ENCODE data around the gene ZC3H4. TPM values are rescaled to one million over a fixed set of nuclear protein-coding genes. Genes with fewer than 3 reads are reported as not detected.
A peak's percentile ranks its signal among the peaks of the same experiment; 100 is the strongest.

Gene ZC3H4
- total RNA-seq, 1 donor from 2014 or later, result 94.7 TPM

DNA sequence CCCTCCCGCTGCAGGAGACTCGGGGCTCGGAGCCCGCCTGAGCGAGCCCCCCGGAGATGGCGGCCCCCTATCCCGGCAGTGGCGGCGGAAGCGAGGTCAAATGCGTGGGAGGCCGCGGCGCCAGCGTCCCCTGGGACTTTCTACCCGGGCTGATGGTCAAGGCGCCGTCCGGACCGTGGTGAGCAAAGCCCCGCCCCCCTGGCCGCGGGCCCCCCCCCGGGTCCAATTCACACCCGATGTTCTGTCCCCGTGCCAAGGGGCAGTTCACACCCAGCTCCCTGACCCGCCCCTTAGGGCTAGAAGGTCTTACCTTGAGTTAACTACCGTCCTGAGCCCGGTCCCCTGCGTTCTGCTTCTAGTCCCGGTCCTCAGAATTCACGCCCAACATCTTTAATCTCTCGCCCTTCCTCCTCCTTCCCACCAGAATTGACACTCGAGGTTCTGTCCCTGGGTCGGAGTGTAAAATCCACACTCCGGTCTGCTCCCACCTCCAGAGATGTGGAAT lies 92.5 kb downstream of the ZC3H4 start:
- H3K27ac Mint-ChIP-seq, result no peak overlapping the region
- no peak overlapping the region for H3K4me3 Mint-ChIP-seq (ENCODE audit: low read depth)
- H3K9me3 Mint-ChIP-seq (ENCODE audit: low read depth), result no peaks in the 10 kb centered on the region
- H3K27me3 Mint-ChIP-seq, result peaks cover 61% of the 10 kb centered on the region
- peaks cover 6% of the 10 kb centered on the region for H3K4me1 Mint-ChIP-seq (ENCODE audit: low read depth)
- no peaks in the 10 kb centered on the region for H3K36me3 Mint-ChIP-seq (ENCODE audit: insufficient read depth)
- DNase-seq (ENCODE audit: low spot score, unreplicated experiment), result no peak
- TF ChIP-seq, protein P1, sequence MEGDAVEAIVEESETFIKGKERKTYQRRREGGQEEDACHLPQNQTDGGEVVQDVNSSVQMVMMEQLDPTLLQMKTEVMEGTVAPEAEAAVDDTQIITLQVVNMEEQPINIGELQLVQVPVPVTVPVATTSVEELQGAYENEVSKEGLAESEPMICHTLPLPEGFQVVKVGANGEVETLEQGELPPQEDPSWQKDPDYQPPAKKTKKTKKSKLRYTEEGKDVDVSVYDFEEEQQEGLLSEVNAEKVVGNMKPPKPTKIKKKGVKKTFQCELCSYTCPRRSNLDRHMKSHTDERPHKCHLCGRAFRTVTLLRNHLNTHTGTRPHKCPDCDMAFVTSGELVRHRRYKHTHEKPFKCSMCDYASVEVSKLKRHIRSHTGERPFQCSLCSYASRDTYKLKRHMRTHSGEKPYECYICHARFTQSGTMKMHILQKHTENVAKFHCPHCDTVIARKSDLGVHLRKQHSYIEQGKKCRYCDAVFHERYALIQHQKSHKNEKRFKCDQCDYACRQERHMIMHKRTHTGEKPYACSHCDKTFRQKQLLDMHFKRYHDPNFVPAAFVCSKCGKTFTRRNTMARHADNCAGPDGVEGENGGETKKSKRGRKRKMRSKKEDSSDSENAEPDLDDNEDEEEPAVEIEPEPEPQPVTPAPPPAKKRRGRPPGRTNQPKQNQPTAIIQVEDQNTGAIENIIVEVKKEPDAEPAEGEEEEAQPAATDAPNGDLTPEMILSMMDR (IDR thresholded peaks at IDR 0.05; ENCODE audit: unreplicated experiment), result no peak

- H3K9me3 Mint-ChIP-seq (ENCODE audit: low read depth), result no peaks in the 10 kb centered on the region
These were observed 93.3 kb downstream of the ZC3H4 start for GRCh38 chr19:47020132-47020805.

GRCh38 chr19:47019431-47020041 lies 94.0 kb downstream of the ZC3H4 start, which contains the start of gene NPAS1:
NPAS1 (plus strand) TSS chr19:47019837; CDS start chr19:47021048, 1,211 bp downstream.
- H3K36me3 Mint-ChIP-seq (ENCODE audit: insufficient read depth), result no peaks in the 10 kb centered on the region
- no peak within 1 kb of the TSS for H3K27ac Mint-ChIP-seq
- H3K4me3 Mint-ChIP-seq (ENCODE audit: low read depth), result peak within 1 kb of the TSS; percentile 21
- DNase-seq (ENCODE audit: low spot score, unreplicated experiment), result no peak
- TF ChIP-seq, protein P1 (IDR thresholded peaks at IDR 0.05; ENCODE audit: unreplicated experiment), result no peak
- H3K9me3 Mint-ChIP-seq (ENCODE audit: low read depth), result no peaks in the 10 kb centered on the region
- H3K27me3 Mint-ChIP-seq, result peaks cover 58% of the 10 kb centered on the region
- peaks cover 6% of the 10 kb centered on the region for H3K4me1 Mint-ChIP-seq (ENCODE audit: low read depth)

More at GRCh38 chr19:47020132-47020805, 93.3 kb downstream of the ZC3H4 start:
- DNase-seq (ENCODE audit: low spot score, unreplicated experiment), result no peak
- Mint-ChIP-seq H3K27ac (no peak overlapping the region), H3K36me3 (ENCODE audit: insufficient read depth) (no peaks in the 10 kb centered on the region), H3K27me3 (peaks cover 58% of the 10 kb centered on the region), H3K4me1 (ENCODE audit: low read depth) (peaks cover 6% of the 10 kb centered on the region), H3K4me3 (ENCODE audit: low read depth) (peak overlapping the region; percentile 16)
- TF ChIP-seq, protein P1 (IDR thresholded peaks at IDR 0.05; ENCODE audit: unreplicated experiment), result no peak

GRCh38 chr19:47018923-47019322 lies 94.7 kb downstream of the ZC3H4 start:
- H3K27me3 Mint-ChIP-seq, result peaks cover 53% of the 10 kb centered on the region
- no peaks in the 10 kb centered on the region for H3K36me3 Mint-ChIP-seq (ENCODE audit: insufficient read depth)

More at GRCh38 chr19:47018923-47019322, 94.7 kb downstream of the ZC3H4 start:
- no peak for DNase-seq (ENCODE audit: low spot score, unreplicated experiment)
- Mint-ChIP-seq H3K4me3 (ENCODE audit: low read depth) (peak overlapping the region; percentile 21), H3K4me1 (ENCODE audit: low read depth) (peaks cover 6% of the 10 kb centered on the region), H3K9me3 (ENCODE audit: low read depth) (no peaks in the 10 kb centered on the region), H3K27ac (no peak overlapping the region)
- TF ChIP-seq, protein P1 (IDR thresholded peaks at IDR 0.05; ENCODE audit: unreplicated experiment), result no peak

Other genes starting within 250 kb of the ZC3H4 start
- 2.2 and 2.4 TPM in 2 replicates for gene NPAS1, start 93.9 kb downstream of the ZC3H4 start, total RNA-seq
- 33.6 and 35.4 TPM in 2 replicates for gene TMEM160, start 65.2 kb downstream of the ZC3H4 start, total RNA-seq
- gene SAE1, start 17.1 kb upstream of the ZC3H4 start, total RNA-seq, result 172 and 173 TPM in 2 replicates
- gene BBC3, start 117.4 kb upstream of the ZC3H4 start, total RNA-seq, result 18.3 and 23.5 TPM in 2 replicates
- 34.4 and 36.1 TPM in 2 replicates for gene CCDC9, start 142.7 kb upstream of the ZC3H4 start, total RNA-seq
- gene INAFM1, start 161.1 kb upstream of the ZC3H4 start, total RNA-seq, result 9.1 and 11.8 TPM in 2 replicates
- gene C5AR1, start 196.1 kb upstream of the ZC3H4 start, total RNA-seq, result 2.4 and 2.9 TPM in 2 replicates
- gene C5AR2, start 218.4 kb upstream of the ZC3H4 start, total RNA-seq, result not detected in 2 replicates
- 37.7 and 42.1 TPM in 2 replicates for gene DHX34, start 235.5 kb upstream of the ZC3H4 start, total RNA-seq

All from progenitor cell of endocrine pancreas (in vitro differentiated cells).